ENCODE measurements around the gene WDR88. TPM values are rescaled to one million over a fixed set of nuclear protein-coding genes. Genes with fewer than 3 reads are reported as not detected.

Gene WDR88
- total and polyA plus RNA-seq, 2 of the 13 experiments (the other 11 are each of a cell fraction or from before 2014, with no cell fraction given) = not detected

GRCh38 chr19:33100894-33101644 lies 30.8 kb upstream of the WDR88 start (continued):
- TF ChIP-seq ZNF414 (CRISPR knock-in tag; IDR thresholded peaks at IDR 0.05) (no peak), RFXANK (CRISPR knock-in tag; IDR thresholded peaks at IDR 0.05) (no peak), SALL1 (CRISPR knock-in tag; IDR thresholded peaks at IDR 0.05) (peak; percentile 44; the same call in 1 of the 2 replicates), SMAD3 (CRISPR knock-in tag; IDR thresholded peaks at IDR 0.05) (0 out of 2 replicates have a peak, but pooled peaks have one; percentile 44), GZF1 (CRISPR knock-in tag; IDR thresholded peaks at IDR 0.05) (no peak), ZNF20 (CRISPR knock-in tag; IDR thresholded peaks at IDR 0.05) (no peak), SP4 (CRISPR knock-in tag; IDR thresholded peaks at IDR 0.05) (no peak), ZBTB8A (CRISPR knock-in tag; IDR thresholded peaks at IDR 0.05; ENCODE audit: borderline replicate concordance, low read depth) (no peak), ZNF33A (CRISPR knock-in tag; IDR thresholded peaks at IDR 0.05; ENCODE audit: borderline replicate concordance) (no peak), CREM (IDR thresholded peaks at IDR 0.05) (peak; percentile 76), CREM (CRISPR knock-in tag; IDR thresholded peaks at IDR 0.05) (no peak), TRAFD1 (CRISPR knock-in tag; IDR thresholded peaks at IDR 0.05; ENCODE audit: borderline replicate concordance) (no peak), TCF7L2 (IDR thresholded peaks at IDR 0.05; ENCODE audit: low read depth, low read length) (peak; percentile 94), HOXA3 (CRISPR knock-in tag; IDR thresholded peaks at IDR 0.05) (peak; percentile 52; the same call in 1 of the 2 replicates), SOX6 (IDR thresholded peaks at IDR 0.05) (no peak), SOX6 (CRISPR knock-in tag; IDR thresholded peaks at IDR 0.05) (peak; percentile 89), PAWR (CRISPR knock-in tag; IDR thresholded peaks at IDR 0.05; ENCODE audit: borderline replicate concordance) (no peak)
- TF ChIP-seq, protein P1, sequence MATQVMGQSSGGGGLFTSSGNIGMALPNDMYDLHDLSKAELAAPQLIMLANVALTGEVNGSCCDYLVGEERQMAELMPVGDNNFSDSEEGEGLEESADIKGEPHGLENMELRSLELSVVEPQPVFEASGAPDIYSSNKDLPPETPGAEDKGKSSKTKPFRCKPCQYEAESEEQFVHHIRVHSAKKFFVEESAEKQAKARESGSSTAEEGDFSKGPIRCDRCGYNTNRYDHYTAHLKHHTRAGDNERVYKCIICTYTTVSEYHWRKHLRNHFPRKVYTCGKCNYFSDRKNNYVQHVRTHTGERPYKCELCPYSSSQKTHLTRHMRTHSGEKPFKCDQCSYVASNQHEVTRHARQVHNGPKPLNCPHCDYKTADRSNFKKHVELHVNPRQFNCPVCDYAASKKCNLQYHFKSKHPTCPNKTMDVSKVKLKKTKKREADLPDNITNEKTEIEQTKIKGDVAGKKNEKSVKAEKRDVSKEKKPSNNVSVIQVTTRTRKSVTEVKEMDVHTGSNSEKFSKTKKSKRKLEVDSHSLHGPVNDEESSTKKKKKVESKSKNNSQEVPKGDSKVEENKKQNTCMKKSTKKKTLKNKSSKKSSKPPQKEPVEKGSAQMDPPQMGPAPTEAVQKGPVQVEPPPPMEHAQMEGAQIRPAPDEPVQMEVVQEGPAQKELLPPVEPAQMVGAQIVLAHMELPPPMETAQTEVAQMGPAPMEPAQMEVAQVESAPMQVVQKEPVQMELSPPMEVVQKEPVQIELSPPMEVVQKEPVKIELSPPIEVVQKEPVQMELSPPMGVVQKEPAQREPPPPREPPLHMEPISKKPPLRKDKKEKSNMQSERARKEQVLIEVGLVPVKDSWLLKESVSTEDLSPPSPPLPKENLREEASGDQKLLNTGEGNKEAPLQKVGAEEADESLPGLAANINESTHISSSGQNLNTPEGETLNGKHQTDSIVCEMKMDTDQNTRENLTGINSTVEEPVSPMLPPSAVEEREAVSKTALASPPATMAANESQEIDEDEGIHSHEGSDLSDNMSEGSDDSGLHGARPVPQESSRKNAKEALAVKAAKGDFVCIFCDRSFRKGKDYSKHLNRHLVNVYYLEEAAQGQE (IDR thresholded peaks at IDR 0.05; ENCODE audit: borderline replicate concordance in 1 of 2, low read depth in 1 of 2, low read length in 2 of 2) = 0 out of 4 replicates have a peak, but pooled peaks of 1 of the 2 experiments have one; percentile 36
- TF ChIP-seq, protein P2, sequence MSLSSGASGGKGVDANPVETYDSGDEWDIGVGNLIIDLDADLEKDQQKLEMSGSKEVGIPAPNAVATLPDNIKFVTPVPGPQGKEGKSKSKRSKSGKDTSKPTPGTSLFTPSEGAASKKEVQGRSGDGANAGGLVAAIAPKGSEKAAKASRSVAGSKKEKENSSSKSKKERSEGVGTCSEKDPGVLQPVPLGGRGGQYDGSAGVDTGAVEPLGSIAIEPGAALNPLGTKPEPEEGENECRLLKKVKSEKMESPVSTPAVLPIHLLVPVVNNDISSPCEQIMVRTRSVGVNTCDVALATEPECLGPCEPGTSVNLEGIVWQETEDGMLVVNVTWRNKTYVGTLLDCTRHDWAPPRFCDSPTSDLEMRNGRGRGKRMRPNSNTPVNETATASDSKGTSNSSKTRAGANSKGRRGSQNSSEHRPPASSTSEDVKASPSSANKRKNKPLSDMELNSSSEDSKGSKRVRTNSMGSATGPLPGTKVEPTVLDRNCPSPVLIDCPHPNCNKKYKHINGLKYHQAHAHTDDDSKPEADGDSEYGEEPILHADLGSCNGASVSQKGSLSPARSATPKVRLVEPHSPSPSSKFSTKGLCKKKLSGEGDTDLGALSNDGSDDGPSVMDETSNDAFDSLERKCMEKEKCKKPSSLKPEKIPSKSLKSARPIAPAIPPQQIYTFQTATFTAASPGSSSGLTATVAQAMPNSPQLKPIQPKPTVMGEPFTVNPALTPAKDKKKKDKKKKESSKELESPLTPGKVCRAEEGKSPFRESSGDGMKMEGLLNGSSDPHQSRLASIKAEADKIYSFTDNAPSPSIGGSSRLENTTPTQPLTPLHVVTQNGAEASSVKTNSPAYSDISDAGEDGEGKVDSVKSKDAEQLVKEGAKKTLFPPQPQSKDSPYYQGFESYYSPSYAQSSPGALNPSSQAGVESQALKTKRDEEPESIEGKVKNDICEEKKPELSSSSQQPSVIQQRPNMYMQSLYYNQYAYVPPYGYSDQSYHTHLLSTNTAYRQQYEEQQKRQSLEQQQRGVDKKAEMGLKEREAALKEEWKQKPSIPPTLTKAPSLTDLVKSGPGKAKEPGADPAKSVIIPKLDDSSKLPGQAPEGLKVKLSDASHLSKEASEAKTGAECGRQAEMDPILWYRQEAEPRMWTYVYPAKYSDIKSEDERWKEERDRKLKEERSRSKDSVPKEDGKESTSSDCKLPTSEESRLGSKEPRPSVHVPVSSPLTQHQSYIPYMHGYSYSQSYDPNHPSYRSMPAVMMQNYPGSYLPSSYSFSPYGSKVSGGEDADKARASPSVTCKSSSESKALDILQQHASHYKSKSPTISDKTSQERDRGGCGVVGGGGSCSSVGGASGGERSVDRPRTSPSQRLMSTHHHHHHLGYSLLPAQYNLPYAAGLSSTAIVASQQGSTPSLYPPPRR (CRISPR knock-in tag; IDR thresholded peaks at IDR 0.05; ENCODE audit: borderline replicate concordance) = peak; percentile 99
